ENCODE measurements around the gene DBF4B. TPM values are rescaled to one million over a fixed set of nuclear protein-coding genes. Genes with fewer than 3 reads are reported as not detected.

DBF4B gene
- total and polyA plus RNA-seq, 4 donors = 0.44 to 4.5 (median 1.0) TPM

DNA sequence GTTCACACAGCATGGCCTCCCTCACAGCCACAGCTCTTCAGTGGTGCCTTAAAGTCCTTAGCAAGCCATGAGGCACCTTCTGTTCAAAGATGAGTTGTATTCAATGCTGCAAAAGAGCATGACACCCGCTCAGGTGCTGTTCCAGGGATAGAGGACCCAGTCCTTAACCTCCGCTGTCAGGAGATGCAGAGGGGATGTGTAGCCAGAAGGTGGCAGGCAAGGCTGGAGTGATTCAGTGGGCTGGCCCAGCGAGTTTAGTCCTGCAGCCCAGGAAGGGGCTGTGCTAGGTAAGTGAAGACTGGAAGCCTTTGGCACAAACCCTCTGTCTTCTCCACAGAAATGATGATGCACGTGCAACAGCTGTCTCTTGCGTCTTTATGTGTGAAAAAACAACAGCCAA is 25.3 kb downstream of the DBF4B start (continued):
- TF ChIP-seq, protein P1, sequence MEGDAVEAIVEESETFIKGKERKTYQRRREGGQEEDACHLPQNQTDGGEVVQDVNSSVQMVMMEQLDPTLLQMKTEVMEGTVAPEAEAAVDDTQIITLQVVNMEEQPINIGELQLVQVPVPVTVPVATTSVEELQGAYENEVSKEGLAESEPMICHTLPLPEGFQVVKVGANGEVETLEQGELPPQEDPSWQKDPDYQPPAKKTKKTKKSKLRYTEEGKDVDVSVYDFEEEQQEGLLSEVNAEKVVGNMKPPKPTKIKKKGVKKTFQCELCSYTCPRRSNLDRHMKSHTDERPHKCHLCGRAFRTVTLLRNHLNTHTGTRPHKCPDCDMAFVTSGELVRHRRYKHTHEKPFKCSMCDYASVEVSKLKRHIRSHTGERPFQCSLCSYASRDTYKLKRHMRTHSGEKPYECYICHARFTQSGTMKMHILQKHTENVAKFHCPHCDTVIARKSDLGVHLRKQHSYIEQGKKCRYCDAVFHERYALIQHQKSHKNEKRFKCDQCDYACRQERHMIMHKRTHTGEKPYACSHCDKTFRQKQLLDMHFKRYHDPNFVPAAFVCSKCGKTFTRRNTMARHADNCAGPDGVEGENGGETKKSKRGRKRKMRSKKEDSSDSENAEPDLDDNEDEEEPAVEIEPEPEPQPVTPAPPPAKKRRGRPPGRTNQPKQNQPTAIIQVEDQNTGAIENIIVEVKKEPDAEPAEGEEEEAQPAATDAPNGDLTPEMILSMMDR (IDR thresholded peaks at IDR 0.05; ENCODE audit: low read depth, low read length, missing input control) = no peak

DNA sequence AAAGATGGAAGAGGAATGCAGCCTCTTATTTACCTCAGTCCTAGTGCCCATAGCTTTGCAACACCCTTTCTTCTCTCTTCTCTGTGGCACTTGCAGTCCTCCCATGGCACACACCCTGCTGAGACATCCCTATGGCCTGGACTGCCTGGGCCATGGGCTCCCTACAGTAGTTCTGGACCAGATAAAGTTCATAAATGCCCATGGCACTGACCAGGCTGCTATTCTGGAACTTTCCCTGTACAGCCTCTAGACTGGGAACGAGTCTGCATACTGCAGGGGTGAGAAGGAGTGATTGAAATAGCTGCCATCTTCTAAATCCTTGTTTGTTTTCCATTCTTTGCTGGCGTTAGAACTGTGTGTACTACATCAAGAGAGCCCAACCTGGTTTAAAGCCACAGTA is 25.8 kb downstream of the DBF4B start:
- DNase-seq (ENCODE audit: low spot score) = no peak
- Histone ChIP-seq H3K27ac (ENCODE audit: low read depth in 1 of 2, low read length in 2 of 2) (no peak overlapping the region), H3K36me3 (ENCODE audit: control insufficient read depth in 4 of 4, insufficient read depth in 3 of 4, low read depth in 1 of 4, low read length in 3 of 4) (peaks cover 0 to 1% (median 0%) of the 10 kb centered on the region in 4 donors), H3K9ac (ENCODE audit: low read depth in 1 of 2, low read length in 2 of 2) (no peak overlapping the region), H3K27me3 (ENCODE audit: control insufficient read depth in 4 of 4, insufficient read depth in 4 of 4, low read length in 3 of 4) (no peaks in the 10 kb centered on the region), H3K9me3 (ENCODE audit: control insufficient read depth in 4 of 4, low read length in 3 of 4) (no peaks in the 10 kb centered on the region), H3K4me3 (ENCODE audit: low read depth in 1 of 3, low read length in 3 of 3) (no peak overlapping the region), H3K4me1 (ENCODE audit: control insufficient read depth in 4 of 4, insufficient read depth in 4 of 4, low read length in 3 of 4) (no peaks in the 10 kb centered on the region)
- WGBS = 97% methylated on average over 2 of the region's 2 CpGs
- no peak for TF ChIP-seq FOXA2 (IDR thresholded peaks at IDR 0.05)
- TF ChIP-seq SP1 (IDR thresholded peaks at IDR 0.05) = no peak
- no peak for TF ChIP-seq TAF1 (conservative IDR thresholded peaks at IDR 0.05)
- no peak for TF ChIP-seq RXRA (IDR thresholded peaks at IDR 0.05)
- TF ChIP-seq FOXA1 (IDR thresholded peaks at IDR 0.05) = no peak
- no peak for TF ChIP-seq GABPA (IDR thresholded peaks at IDR 0.05 in 1 of 2, conservative IDR thresholded peaks at IDR 0.05 in 1 of 2)

GRCh38 chr17:44736551-44737240 is 28.2 kb downstream of the DBF4B start:
- H3K36me3 ChIP-seq (ENCODE audit: control insufficient read depth in 4 of 4, insufficient read depth in 3 of 4, low read depth in 1 of 4, low read length in 3 of 4) = peaks cover 0 to 1% (median 0%) of the 10 kb centered on the region in 4 donors
- 86% methylated on average over 12 of the region's 12 CpGs for WGBS

More at GRCh38 chr17:44736551-44737240, 28.2 kb downstream of the DBF4B start:
- TF ChIP-seq FOXA1 (IDR thresholded peaks at IDR 0.05) = no peak
- TF ChIP-seq REST (IDR thresholded peaks at IDR 0.05) = no peak
- TF ChIP-seq, protein P1 (IDR thresholded peaks at IDR 0.05; ENCODE audit: low read depth, low read length, missing input control) = no peak
- no peak for TF ChIP-seq NR2F2 (IDR thresholded peaks at IDR 0.05)
- no peak for TF ChIP-seq MAX (IDR thresholded peaks at IDR 0.05)
- no peak for TF ChIP-seq SP1 (IDR thresholded peaks at IDR 0.05)
- TF ChIP-seq EGR1 (IDR thresholded peaks at IDR 0.05; ENCODE audit: low read depth in 2 of 2) = no peak
- no peak for TF ChIP-seq TAF1 (conservative IDR thresholded peaks at IDR 0.05)
- TF ChIP-seq, protein P2, sequence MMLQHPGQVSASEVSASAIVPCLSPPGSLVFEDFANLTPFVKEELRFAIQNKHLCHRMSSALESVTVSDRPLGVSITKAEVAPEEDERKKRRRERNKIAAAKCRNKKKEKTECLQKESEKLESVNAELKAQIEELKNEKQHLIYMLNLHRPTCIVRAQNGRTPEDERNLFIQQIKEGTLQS (IDR thresholded peaks at IDR 0.05) = no peak
- no peak for TF ChIP-seq ZBTB33 (IDR thresholded peaks at IDR 0.05)
- no peak for TF ChIP-seq JUND (IDR thresholded peaks at IDR 0.05)
- no peak for TF ChIP-seq RAD21 (IDR thresholded peaks at IDR 0.05)
- TF ChIP-seq YY1 (IDR thresholded peaks at IDR 0.05) = no peak
- no peak for TF ChIP-seq RXRA (IDR thresholded peaks at IDR 0.05)
- TF ChIP-seq FOXA2 (IDR thresholded peaks at IDR 0.05) = no peak
- no peak for TF ChIP-seq HNF4A (conservative IDR thresholded peaks at IDR 0.05)
- TF ChIP-seq HNF4G (IDR thresholded peaks at IDR 0.05) = no peak
- H3K9ac ChIP-seq (ENCODE audit: low read depth in 1 of 2, low read length in 2 of 2) = no peak overlapping the region
- no peaks in the 10 kb centered on the region for H3K27me3 ChIP-seq (ENCODE audit: control insufficient read depth in 4 of 4, insufficient read depth in 4 of 4, low read length in 3 of 4)
- no peaks in the 10 kb centered on the region for H3K4me1 ChIP-seq (ENCODE audit: control insufficient read depth in 4 of 4, insufficient read depth in 4 of 4, low read length in 3 of 4)
- DNase-seq (ENCODE audit: low spot score) = no peak
- no peak overlapping the region for H3K4me3 ChIP-seq (ENCODE audit: low read depth in 1 of 3, low read length in 3 of 3)
- H3K9me3 ChIP-seq (ENCODE audit: control insufficient read depth in 4 of 4, low read length in 3 of 4) = no peaks in the 10 kb centered on the region
- no peak overlapping the region for H3K27ac ChIP-seq (ENCODE audit: low read depth in 1 of 2, low read length in 2 of 2)

All from liver (tissue), 9 donors.